NT2/D1 (cell line): ENCODE measurements around the gene AMH.

ENCODE experiments used
- DNase-seq: peaks from one replicate; pipeline ENCODE4 v3.0.0-alpha.2; 2011; ENCODE audit warnings: low read depth, low spot score
- H3K27me3 ChIP-seq: 2 replicates; pipeline ENCODE4 v1.6.0; 2011; ENCODE audit warnings: mild to moderate bottlenecking; ENCODE audit not compliant: insufficient read length, insufficient read depth
- H3K36me3 ChIP-seq: 2 replicates; pipeline ENCODE4 v1.6.1; 2011; ENCODE audit warnings: mild to moderate bottlenecking, low read length, mixed read lengths; ENCODE audit not compliant: insufficient read depth, insufficient read length
- H3K4me1 ChIP-seq: 2 replicates; pipeline ENCODE4 v1.5.1; 2011; ENCODE audit not compliant: insufficient read depth, insufficient read length
- H3K4me3 ChIP-seq: 2 replicates; pipeline ENCODE4 v1.5.1; 2011; ENCODE audit warnings: low read depth; ENCODE audit not compliant: insufficient read length
- H3K9ac ChIP-seq: 2 replicates; pipeline ENCODE4 v1.6.0; 2011; ENCODE audit warnings: low read depth; ENCODE audit not compliant: insufficient read length
- H3K9me3 ChIP-seq: 2 replicates; pipeline ENCODE4 v1.5.1; 2011; ENCODE audit warnings: mild to moderate bottlenecking, low read length; ENCODE audit not compliant: insufficient read depth
- SUZ12 ChIP-seq: IDR thresholded peaks from 2 replicates; pipeline ENCODE4 v1.6.1; 2011; ENCODE audit not compliant: insufficient read length, insufficient read depth; ENCODE audit errors: extremely low read depth
- YY1 ChIP-seq: IDR thresholded peaks from 2 replicates; pipeline ENCODE4 v1.6.1; 2011; ENCODE audit not compliant: insufficient read length, insufficient read depth
- ZNF274 ChIP-seq: IDR thresholded peaks from 2 replicates; pipeline ENCODE4 v1.6.1; 2011; ENCODE audit warnings: mild to moderate bottlenecking, low read depth, low read length

The AMH gene

DNA sequence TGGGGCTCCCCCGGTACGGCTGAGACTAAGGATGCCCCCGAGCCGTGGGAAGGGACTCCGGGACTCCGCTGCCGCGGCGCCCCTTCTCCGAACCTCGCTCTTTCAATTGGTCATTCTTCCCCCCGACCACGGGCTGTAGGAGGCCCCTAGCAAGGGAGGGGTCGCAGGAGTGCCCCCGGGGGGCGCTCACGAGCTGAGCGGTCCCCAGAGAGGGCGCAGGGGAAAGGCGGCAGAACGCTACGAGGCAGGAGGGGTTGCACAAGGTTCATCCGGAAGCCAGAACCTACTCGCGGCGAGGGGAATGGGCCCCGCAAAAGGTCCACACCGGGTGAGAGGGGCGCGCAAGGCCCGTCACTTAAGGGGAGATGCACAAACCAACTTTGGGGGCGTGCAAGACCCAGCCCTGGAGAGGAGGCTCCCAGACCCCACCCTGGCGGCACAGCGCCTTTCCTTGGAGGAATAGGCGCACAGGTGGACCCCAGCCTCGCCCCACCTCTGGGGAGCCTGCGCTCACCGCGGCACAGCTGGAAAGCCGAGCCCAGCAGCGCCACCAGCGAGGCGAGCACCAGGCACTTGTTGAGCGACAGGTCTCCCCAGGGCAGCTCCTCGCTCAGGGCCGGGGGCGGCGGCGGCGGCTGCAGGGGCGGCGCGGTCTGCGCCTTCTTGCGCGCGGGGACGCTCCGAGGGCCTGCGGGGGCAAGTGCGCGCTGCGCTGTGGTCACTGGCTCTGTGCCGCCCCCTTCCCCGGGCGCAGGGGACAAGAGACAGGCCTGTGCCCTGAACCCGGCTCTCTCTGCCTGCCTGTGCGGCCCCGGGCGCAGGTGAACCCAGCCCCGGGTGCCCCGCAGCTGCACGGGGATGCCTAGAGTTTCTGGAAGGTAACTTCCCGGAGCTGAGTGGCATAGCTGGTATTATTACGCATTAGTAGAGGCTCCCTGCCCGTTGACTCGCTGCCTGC, 4.3 kb downstream of the AMH start:
- H3K4me1 ChIP-seq = peaks cover 18% of the 10 kb centered on the region
- no peak for DNase-seq
- peak overlapping the region; percentile 51 for H3K9ac ChIP-seq
- no peaks in the 10 kb centered on the region for H3K27me3 ChIP-seq
- TF ChIP-seq SUZ12 = no peak
- TF ChIP-seq YY1 = no peak
- no peak for TF ChIP-seq ZNF274
- H3K9me3 ChIP-seq = no peaks in the 10 kb centered on the region
- peaks cover 36% of the 10 kb centered on the region for H3K36me3 ChIP-seq
- H3K4me3 ChIP-seq = peak overlapping the region; percentile 1

GRCh38 chr19:2254064-2254872, 5.1 kb downstream of the AMH start:
- peaks cover 18% of the 10 kb centered on the region for H3K4me1 ChIP-seq
- TF ChIP-seq SUZ12 (no peak), YY1 (no peak), ZNF274 (no peak)
- H3K9ac ChIP-seq = peak overlapping the region; percentile 32
- H3K36me3 ChIP-seq = peaks cover 27% of the 10 kb centered on the region
- no peak for DNase-seq
- no peaks in the 10 kb centered on the region for H3K9me3 ChIP-seq
- H3K27me3 ChIP-seq = no peaks in the 10 kb centered on the region
- H3K4me3 ChIP-seq = peak overlapping the region; percentile 1

DNA sequence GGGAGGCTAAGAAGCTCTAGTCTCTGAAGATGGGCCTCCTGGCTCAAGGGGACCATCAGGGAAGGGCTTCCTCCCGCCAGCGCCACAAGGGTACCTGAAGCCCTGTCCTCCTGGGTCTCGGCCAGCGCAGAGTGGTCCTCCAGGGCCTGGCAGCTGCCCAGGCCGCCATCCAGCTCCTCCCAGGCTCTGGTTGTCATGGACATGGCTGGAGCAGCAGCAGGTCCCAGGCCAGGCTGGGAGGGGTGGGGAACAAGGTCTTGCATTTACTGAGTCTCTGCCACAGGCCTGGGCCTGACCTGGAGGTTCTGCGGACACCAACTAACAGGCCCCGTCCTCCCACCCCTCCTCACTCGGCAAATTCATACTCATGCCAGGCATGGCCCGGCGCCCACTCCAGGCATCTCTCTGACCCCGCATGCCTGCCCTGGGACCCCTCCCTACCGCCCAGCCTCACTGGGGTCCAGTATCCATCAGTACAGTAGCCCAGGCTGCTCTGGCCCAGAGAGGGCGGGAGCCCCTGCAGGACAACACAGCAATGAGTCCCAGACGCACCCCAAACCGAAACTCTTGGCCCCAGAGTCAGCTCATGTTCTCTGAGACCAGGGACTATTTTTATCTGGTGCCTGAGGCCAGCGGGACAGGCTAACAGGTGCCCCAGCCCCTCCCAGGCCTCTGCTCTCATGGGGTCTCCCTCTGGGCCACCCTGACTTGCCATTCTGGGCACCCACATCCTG, 6.2 kb downstream of the AMH start:
- no peak overlapping the region for H3K9ac ChIP-seq
- H3K4me1 ChIP-seq = peaks cover 17% of the 10 kb centered on the region
- no peak overlapping the region for H3K4me3 ChIP-seq
- H3K36me3 ChIP-seq = peaks cover 19% of the 10 kb centered on the region
- H3K27me3 ChIP-seq = no peaks in the 10 kb centered on the region
- no peaks in the 10 kb centered on the region for H3K9me3 ChIP-seq
- DNase-seq = no peak
- TF ChIP-seq SUZ12 = no peak
- TF ChIP-seq ZNF274 = no peak
- no peak for TF ChIP-seq YY1

DNA sequence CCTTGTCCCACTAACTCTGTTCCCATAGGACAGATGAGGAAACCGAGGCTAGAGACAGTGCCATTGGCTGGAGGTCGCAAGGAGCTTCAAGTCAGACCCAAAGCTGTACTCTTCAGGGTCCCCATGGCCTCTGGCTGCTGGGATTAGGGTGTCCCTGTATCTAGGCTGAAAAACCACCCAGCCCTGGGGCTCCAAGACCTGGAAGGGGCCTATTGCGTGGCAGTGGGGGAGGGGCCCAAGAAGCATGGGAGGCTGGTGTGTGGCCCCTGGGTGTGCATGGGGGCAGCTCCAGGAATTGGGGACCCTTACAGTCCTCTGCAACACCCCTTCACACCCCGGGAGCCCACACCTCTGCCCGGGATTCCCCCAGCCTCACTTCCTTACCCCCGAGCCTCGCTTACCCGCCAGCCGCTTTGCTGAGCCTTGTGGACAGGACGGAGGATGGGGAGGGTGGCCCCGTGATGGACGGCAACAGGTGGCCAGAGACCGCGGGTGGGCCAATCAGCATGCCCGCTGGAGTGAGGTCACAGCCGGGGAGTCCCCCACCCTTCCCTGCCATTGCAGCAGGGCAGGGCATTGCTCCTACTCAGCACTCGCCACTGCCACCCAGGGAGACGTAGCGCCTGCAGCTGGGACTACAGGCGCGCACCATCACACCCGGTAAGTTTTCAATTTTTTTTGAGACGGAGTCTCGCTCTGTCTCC, 7.0 kb downstream of the AMH start, which contains the start of gene JSRP1:
Gene JSRP1 (minus strand): TSS at position 436 of the 704 bp plus-strand sequence. CDS start 1,103 bp downstream, outside the sequence.
- H3K4me1 ChIP-seq = peaks cover 17% of the 10 kb centered on the region
- peak within 1 kb of the TSS; percentile 0 for H3K9ac ChIP-seq
- TF ChIP-seq YY1 (no peak), ZNF274 (no peak), SUZ12 (no peak)
- H3K36me3 ChIP-seq = peaks cover 14% of the 10 kb centered on the region
- H3K4me3 ChIP-seq = no peak within 1 kb of the TSS
- H3K27me3 ChIP-seq = no peaks in the 10 kb centered on the region
- no peaks in the 10 kb centered on the region for H3K9me3 ChIP-seq
- no peak for DNase-seq

DNA sequence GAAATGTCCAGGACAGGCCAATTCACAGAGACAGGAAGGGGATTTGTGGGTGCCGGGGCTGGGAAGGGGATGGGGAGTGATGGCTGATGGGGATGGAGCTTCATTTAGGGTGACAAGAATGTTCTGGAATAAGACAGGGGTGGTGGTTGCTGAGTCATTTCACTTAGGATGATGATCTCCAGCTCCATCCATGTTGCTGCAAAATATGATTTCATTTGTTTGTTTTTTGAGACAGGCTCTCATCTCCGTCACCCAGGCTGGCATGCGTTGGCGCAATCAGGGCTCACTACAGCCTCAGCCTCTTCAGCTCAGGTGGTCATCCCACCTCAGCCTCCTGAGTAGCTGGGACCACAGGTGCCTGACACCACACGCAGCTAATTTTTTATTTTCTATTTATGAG, 10.2 kb downstream of the AMH start:
- no peak for DNase-seq
- no peak overlapping the region for H3K4me3 ChIP-seq

DNA sequence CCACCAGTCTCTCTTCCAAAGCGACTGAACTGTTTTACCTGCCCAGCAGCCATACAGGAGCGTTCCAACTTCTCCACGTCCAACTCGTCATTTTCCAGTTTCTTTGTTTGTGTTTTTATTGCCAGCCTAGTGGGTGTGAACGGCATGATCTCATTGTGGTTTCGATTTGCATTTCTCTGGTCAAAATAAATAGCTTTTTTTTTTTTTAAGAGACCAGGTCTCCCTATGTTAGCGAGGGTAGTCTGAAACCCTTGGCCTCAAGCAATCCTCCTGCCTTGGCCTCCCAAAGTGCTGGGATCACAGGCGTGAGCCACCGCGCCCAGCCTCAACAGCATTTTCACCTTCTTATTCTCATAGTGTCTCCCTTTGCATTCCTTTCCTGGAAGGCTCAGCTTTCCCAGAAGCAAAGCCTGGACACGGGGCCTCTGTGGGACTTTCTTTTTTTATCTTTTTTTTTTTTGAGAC, 11.2 kb downstream of the AMH start:
- H3K36me3 ChIP-seq = no peaks in the 10 kb centered on the region
- no peaks in the 10 kb centered on the region for H3K27me3 ChIP-seq
- peaks cover 9% of the 10 kb centered on the region for H3K4me1 ChIP-seq
- no peak overlapping the region for H3K4me3 ChIP-seq
- no peak for TF ChIP-seq ZNF274
- TF ChIP-seq YY1 = no peak
- no peak for TF ChIP-seq SUZ12
- no peak overlapping the region for H3K9ac ChIP-seq
- DNase-seq = no peak
- H3K9me3 ChIP-seq = no peaks in the 10 kb centered on the region

More for the DNA sequence above, 10.2 kb downstream of the AMH start:
- peaks cover 9% of the 10 kb centered on the region for H3K4me1 ChIP-seq
- no peaks in the 10 kb centered on the region for H3K9me3 ChIP-seq
- H3K27me3 ChIP-seq = no peaks in the 10 kb centered on the region
- H3K36me3 ChIP-seq = no peaks in the 10 kb centered on the region
- TF ChIP-seq SUZ12 = no peak
- no peak for TF ChIP-seq YY1
- no peak for TF ChIP-seq ZNF274
- H3K9ac ChIP-seq = no peak overlapping the region
